Heart left ventricle (tissue), 13 donors: ENCODE results near the gene ORM1.

Source experiments
- CTCF ChIP-seq, 12 donors: fragments of 200-600 bp; sonication (generic) in 4 of 12; IDR thresholded peaks; one replicate each; pipeline versions ENCODE4 v1.5.0 to v1.8.0; 2018 to 2022; ENCODE audit warnings: antibody characterized with exemption in 12 of 12, mild to moderate bottlenecking in 5 of 12
- POLR2A ChIP-seq, 2 donors: fragments of 450-650 bp; IDR thresholded peaks; one replicate each; pipeline ENCODE4 v1.6.1; 2017; ENCODE audit warnings: antibody characterized with exemption in 2 of 2, mild to moderate bottlenecking in 2 of 2, moderate library complexity in 2 of 2
- donor health status: ischemic (EF 13 %, LVEDD 7.1; RV severe dilation, severe dysfunction).
- donor health status: DM: no; HTN: yes; CAD: no.
- donor health status: DM: no; HTN: no; CAD: no.
- donor health status: ischemic (EF 25% LVEDD 6.9; RV normal size, moderate dysfunction).
- donor health status: ischemic (EF 25% LVEDD 5.7; RV mildly dilated, moderate dysfunction).
- donor health status: ischemic (EF 35%, LVEDD 5.7; RV mildly dilated, moderate dysfunction).
- donor health status: nonischemic (EF 11% LVEDD 7.7; RV severe dilation, severe dysfunction).
- donor health status: DM: yes; HTN: yes; CAD: no.
- donor health status: PGD.
- donor health status: ischemic (EF 29% LVEDD 5.4; RV normal size, mild dysfunction).
- donor health status: nonischemic (EF 23%, LVEDD 6.1; RV moderate dilation, normal function).

- no peak for TF ChIP-seq CTCF (IDR thresholded peaks at IDR 0.05)
- TF ChIP-seq POLR2A (IDR thresholded peaks at IDR 0.05) = no peak
Observed at GRCh38 chr9:114279693-114280092, 43.2 kb upstream of the ORM1 start.
